Colonic mucosa (tissue), 4 donors: ENCODE data around the gene CTTN. TPM values are rescaled to one million over a fixed set of nuclear protein-coding genes. Genes with fewer than 3 reads are reported as not detected.

ENCODE experiments used
- DNase-seq: peaks from one replicate; pipeline ENCODE4 v3.0.0-alpha.2; 2020
- H3K27ac ChIP-seq: fragments of 200-600 bp; one replicate; pipeline ENCODE4 v1.8.0; 2021
- H3K27me3 ChIP-seq: fragments of 200-600 bp; one replicate; pipeline ENCODE4 v1.8.0; 2021
- H3K36me3 ChIP-seq: fragments of 200-600 bp; one replicate; pipeline ENCODE4 v1.8.0; 2021
- H3K4me1 ChIP-seq: fragments of 200-600 bp; one replicate; pipeline ENCODE4 v1.8.0; 2021; ENCODE audit warnings: mild to moderate bottlenecking
- H3K4me3 ChIP-seq: fragments of 200-600 bp; one replicate; pipeline ENCODE4 v1.8.0; 2021
- H3K9ac ChIP-seq, 2 donors: one replicate each; pipeline ENCODE4 v1.7.0; 2013; ENCODE audit warnings: control low read depth in 2 of 2, low read depth in 2 of 2, low read length in 2 of 2
- H3K9me3 ChIP-seq: fragments of 200-600 bp; one replicate; pipeline ENCODE4 v1.8.0; 2021
- CTCF ChIP-seq: fragments of 200-600 bp; IDR thresholded peaks from one replicate; pipeline ENCODE4 v1.8.0; 2022; ENCODE audit warnings: antibody characterized with exemption, mild to moderate bottlenecking
- intact Hi-C: fragments of 100-400 bp; cut with DNase I; formaldehyde crosslinking; loops from one replicate; pipeline ENCODE4 v1.14.1; 2022
- total RNA-seq, 2 donors: library from RNA; stranded (reverse); fragmentation: NEBNext Ultra II Directional in 1 of 2; extraction: Animal tissue kit (Norgen Biotek cat#: 25700) in 1 of 2; gene quantifications; one replicate each; pipeline ENCODE4 v1.2.1, GENCODE V29; 2021
- donor health status: healthy.
- donor health status: DM: no; HTN: no; CAD: no.
- donor health status: DM: no; HTN: no; CAD: no.

CTTN gene
- total RNA-seq, 2 donors from 2014 or later, result 249 to 302 TPM

DNA sequence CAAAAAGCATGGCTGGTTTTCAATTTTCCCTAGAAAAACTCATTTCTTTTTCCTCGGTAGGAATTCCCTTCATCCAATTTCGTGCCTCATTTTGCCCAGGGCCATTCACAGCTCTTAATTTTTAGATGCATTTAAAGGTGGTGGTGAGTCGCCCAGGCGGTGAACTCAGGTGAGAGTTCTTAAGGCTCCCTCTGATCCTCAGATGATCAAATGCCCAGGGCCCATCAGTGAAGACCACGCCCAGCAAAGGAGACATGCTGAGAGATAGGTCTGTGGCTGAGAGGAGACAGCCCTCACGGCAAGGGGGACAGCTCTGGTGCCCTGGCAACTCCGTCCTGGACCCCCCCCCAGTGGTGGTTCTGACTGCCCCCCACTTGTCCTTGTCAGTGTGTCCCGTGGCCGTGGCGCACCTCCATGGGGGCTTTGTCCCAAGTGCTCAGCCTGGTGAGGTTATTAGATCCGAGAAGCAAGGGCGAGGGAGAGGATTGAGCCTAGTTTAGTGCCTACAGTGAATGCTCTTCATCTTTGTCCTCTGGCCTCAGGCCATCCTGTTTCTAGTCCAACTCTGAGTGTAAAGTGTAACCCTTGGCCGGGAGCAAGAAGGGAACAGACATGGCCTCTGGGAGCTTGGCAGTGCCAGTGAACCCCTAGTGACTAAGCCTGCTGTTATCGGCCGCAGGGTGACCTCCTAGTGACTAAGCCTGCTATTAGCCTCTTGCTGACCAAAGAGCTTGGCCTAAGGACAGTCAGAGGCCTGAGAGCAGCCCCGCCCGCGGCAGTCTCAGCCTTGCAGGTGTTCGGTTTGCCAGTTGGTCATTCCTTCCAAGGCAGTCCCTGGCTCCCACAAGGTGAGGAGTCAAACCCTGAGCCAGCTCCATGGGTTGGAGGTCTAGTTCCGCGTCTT is 83.5 kb downstream of the CTTN start:
- H3K27me3 ChIP-seq, result no peaks in the 10 kb centered on the region
- TF ChIP-seq CTCF, result no peak
- no peak for DNase-seq
- no peak overlapping the region for H3K4me3 ChIP-seq
- no peaks in the 10 kb centered on the region for H3K36me3 ChIP-seq
- H3K27ac ChIP-seq, result no peak overlapping the region
- H3K4me1 ChIP-seq, result no peaks in the 10 kb centered on the region
- H3K9ac ChIP-seq, result no peak overlapping the region
- intact Hi-C loops, result no loop called here
- H3K9me3 ChIP-seq, result no peaks in the 10 kb centered on the region

DNA sequence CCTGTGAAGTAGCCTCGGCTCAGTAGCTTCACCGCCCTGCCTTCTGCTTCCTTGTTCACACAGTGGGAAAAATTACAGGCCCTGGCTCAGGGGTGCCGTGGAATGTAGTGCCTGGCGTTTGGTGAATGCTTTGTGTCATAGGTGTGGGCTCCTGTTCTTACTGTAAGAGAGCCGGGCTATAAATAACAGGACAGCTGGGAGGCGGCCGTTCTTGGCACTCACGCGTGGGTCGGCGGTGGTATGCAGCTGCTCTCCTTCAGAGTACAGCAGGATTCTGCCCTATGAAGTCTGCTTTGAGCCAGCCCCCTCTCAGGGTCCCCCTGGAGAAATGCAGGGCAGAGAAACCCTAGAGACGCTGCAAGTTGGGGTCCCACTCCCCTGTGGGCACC is 84.2 kb downstream of the CTTN start:
- Histone ChIP-seq H3K4me3 (no peak overlapping the region), H3K9me3 (no peaks in the 10 kb centered on the region), H3K9ac (no peak overlapping the region), H3K27ac (no peak overlapping the region), H3K27me3 (no peaks in the 10 kb centered on the region), H3K36me3 (no peaks in the 10 kb centered on the region), H3K4me1 (no peaks in the 10 kb centered on the region)
- intact Hi-C loops, result no loop called here
- DNase-seq, result no peak
- no peak for TF ChIP-seq CTCF

DNA sequence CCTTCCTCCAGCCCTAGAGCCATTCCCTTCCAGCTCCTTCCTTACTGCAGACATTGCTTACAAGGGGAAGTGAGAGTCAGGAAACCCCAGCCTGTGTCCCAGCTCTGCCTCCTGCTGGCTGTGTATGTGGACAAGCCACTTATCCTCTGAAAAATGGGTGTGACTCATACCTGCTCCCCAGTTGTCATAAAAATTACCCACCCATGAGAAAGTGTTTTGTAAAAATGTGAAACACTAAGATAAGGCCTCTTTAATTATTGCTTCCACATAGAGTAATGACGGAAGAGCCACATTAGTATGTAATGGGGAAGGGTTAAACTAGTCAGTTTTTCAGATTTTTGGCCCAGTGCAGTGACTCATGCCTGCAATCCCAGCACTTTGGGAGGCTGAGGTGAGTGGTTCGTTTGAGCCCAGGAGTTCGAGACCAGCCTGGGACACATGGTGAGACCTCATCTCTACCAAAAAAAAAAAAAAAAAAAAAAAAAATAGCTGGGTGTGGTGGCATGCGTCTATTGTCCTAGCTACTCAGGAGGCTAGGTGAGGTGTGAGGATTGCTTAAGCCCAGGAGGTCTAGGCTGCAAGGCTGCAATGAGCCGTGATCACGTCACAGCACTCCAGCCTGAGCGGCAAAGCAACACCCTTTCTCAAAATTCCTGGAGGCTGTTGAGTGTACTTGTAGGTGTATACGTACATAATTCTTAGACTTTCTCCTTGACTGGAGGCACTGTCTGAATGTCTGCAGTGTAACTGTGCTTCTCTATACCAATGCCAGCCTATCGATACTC is 84.9 kb downstream of the CTTN start:
- intact Hi-C loops, result no loop called here
- H3K9ac ChIP-seq, result no peak overlapping the region
- H3K27ac ChIP-seq, result no peak overlapping the region
- TF ChIP-seq CTCF, result peak; percentile 9
- no peaks in the 10 kb centered on the region for H3K36me3 ChIP-seq
- H3K4me3 ChIP-seq, result no peak overlapping the region
- H3K4me1 ChIP-seq, result no peaks in the 10 kb centered on the region
- no peaks in the 10 kb centered on the region for H3K27me3 ChIP-seq
- DNase-seq, result no peak
- no peaks in the 10 kb centered on the region for H3K9me3 ChIP-seq

GRCh38 chr11:70483917-70484316 is 85.6 kb downstream of the CTTN start:
- Histone ChIP-seq H3K4me1 (no peaks in the 10 kb centered on the region), H3K27ac (no peak overlapping the region), H3K36me3 (no peaks in the 10 kb centered on the region), H3K4me3 (no peak overlapping the region), H3K9me3 (no peaks in the 10 kb centered on the region), H3K9ac (no peak overlapping the region), H3K27me3 (no peaks in the 10 kb centered on the region)
- TF ChIP-seq CTCF, result no peak
- DNase-seq, result no peak
- intact Hi-C loops, result no loop called here

- Histone ChIP-seq H3K4me3 (no peak overlapping the region), H3K27ac (no peak overlapping the region), H3K36me3 (no peaks in the 10 kb centered on the region), H3K4me1 (no peaks in the 10 kb centered on the region), H3K9me3 (no peaks in the 10 kb centered on the region), H3K9ac (no peak overlapping the region), H3K27me3 (no peaks in the 10 kb centered on the region)
- intact Hi-C loops, result no loop called here
- no peak for DNase-seq
- no peak for TF ChIP-seq CTCF
Measured at GRCh38 chr11:70485326-70486025, 87.1 kb downstream of the CTTN start.
